Activated CD8-positive, alpha-beta T cell treated with anti-CD3 and anti-CD28 coated beads, Interleukin-2, amount 10 ng/mL, durations not matched to agents 7 days and 5 days (primary cell): ENCODE measurements around the gene SWT1. TPM values are rescaled to one million over a fixed set of nuclear protein-coding genes. Genes with fewer than 3 reads are reported as not detected.

Experiments
- ATAC-seq: fragments of 150-1000 bp; cut with Tn5 transposase; one replicate; pipeline ENCODE4 v1.10.0; 2021; ENCODE audit warnings: moderate library complexity
- CTCF ChIA-PET: fragments of 350-600 bp; sonication (Branson Sonifier 250); formaldehyde crosslinking; loops from one replicate; lab custom pipeline; 2021; ENCODE audit warnings: antibody characterized with exemption; lab: Charles Lee
- POLR2A ChIA-PET: fragments of 350-600 bp; sonication (Branson Sonifier 250); formaldehyde crosslinking; loops from one replicate; lab custom pipeline; 2021; ENCODE audit warnings: antibody characterized with exemption; lab: Charles Lee
- DNase-seq: peaks from one replicate; pipeline ENCODE4 v3.0.0-alpha.2; 2020
- H3K27ac Mint-ChIP-seq: one replicate; pipeline ENCODE4 v1.8.0; 2021; ENCODE audit warnings: mild to moderate bottlenecking, mixed read lengths
- H3K27me3 Mint-ChIP-seq: one replicate; pipeline ENCODE4 v1.8.0; 2021; ENCODE audit warnings: low read depth, mixed read lengths
- H3K36me3 Mint-ChIP-seq: one replicate; pipeline ENCODE4 v1.8.0; 2021; ENCODE audit warnings: low read depth, mixed read lengths
- H3K4me1 Mint-ChIP-seq: one replicate; pipeline ENCODE4 v1.8.0; 2021; ENCODE audit warnings: low read depth, mixed read lengths
- H3K4me3 Mint-ChIP-seq: one replicate; pipeline ENCODE4 v1.8.0; 2021; ENCODE audit warnings: mild to moderate bottlenecking, mixed read lengths
- H3K9me3 Mint-ChIP-seq: one replicate; pipeline ENCODE4 v1.8.0; 2022; ENCODE audit warnings: mixed read lengths; ENCODE audit not compliant: insufficient read depth
- total RNA-seq, 2 experiments: library from RNA; stranded (reverse); gene quantifications; one replicate each; pipeline ENCODE4 v1.2.3, GENCODE V29; 2021

SWT1 gene
- total RNA-seq, 2 experiments from 2014 or later, result 2.1 to 2.2 TPM

- Mint-ChIP-seq H3K36me3 (peaks cover 63% of the 10 kb centered on the region), H3K27me3 (no peaks in the 10 kb centered on the region), H3K4me3 (no peak overlapping the region), H3K27ac (no peak overlapping the region), H3K4me1 (peaks cover 21% of the 10 kb centered on the region), H3K9me3 (no peaks in the 10 kb centered on the region)
- DNase-seq (no peak), ATAC-seq (no peak)
- ChIA-PET POLR2A (interaction anchor here (0.6 to 1.9 kb wide), 3 partner anchors 10 to 205 kb away, joined by 3 to 9 read pairs (median 4); no protein-coding TSS in a partner anchor), CTCF (interaction anchor here (1.1 to 2.1 kb wide), 4 partner anchors 53 to 378 kb away, joined by 3 to 10 read pairs (median 4); no protein-coding TSS in a partner anchor)
Observed at GRCh38 chr1:185291652-185292051, 134.7 kb downstream of the SWT1 start.

GRCh38 chr1:185292237-185292636 is 135.3 kb downstream of the SWT1 start:
- ATAC-seq, result no peak
- no peaks in the 10 kb centered on the region for H3K9me3 Mint-ChIP-seq
- DNase-seq, result no peak
- POLR2A ChIA-PET, result interaction anchor here (0.6 kb wide), 1 partner anchor 205 kb away, joined by 4 read pairs; no protein-coding TSS in a partner anchor
- peaks cover 66% of the 10 kb centered on the region for H3K36me3 Mint-ChIP-seq
- CTCF ChIA-PET, result interaction anchor here (1.1 to 2.1 kb wide), 5 partner anchors 9 to 378 kb away, joined by 3 to 10 read pairs (median 3); no protein-coding TSS in a partner anchor
- H3K27me3 Mint-ChIP-seq, result no peaks in the 10 kb centered on the region
- peaks cover 21% of the 10 kb centered on the region for H3K4me1 Mint-ChIP-seq
- H3K27ac Mint-ChIP-seq, result no peak overlapping the region
- no peak overlapping the region for H3K4me3 Mint-ChIP-seq

- ATAC-seq, result no peak
- Mint-ChIP-seq H3K27ac (peak overlapping the region; percentile 2), H3K9me3 (no peaks in the 10 kb centered on the region), H3K4me1 (peaks cover 14% of the 10 kb centered on the region), H3K36me3 (peaks cover 77% of the 10 kb centered on the region), H3K27me3 (no peaks in the 10 kb centered on the region), H3K4me3 (no peak overlapping the region)
- no peak for DNase-seq
- CTCF ChIA-PET, result interaction anchor here (0.7 to 1.3 kb wide), 3 partner anchors 13 to 358 kb away, joined by 3 read pairs; no protein-coding TSS in a partner anchor
- POLR2A ChIA-PET, result interaction anchor here (0.7 kb wide), 2 partner anchors 12 to 19 kb away, joined by 3 read pairs; no protein-coding TSS in a partner anchor
Observed at GRCh38 chr1:185293967-185294542, 137.1 kb downstream of the SWT1 start.

DNA sequence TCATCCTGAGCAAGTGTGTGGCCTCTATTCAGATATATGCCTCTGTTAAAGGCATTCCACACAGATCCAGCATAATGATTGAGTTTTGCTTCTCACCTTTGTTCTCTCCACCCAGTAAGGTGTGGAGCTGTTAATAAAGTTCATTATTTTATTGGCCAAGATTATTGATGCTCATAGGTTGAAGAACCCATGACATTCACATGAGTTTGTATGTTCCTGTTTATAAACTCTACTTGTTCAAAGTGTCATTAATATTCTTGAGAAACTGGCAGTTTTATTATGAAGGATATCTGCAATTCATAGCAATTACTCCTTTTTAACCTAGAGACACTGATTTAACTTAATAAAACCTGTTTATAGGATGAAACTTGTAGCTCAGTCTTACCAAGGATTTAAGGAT is 138.1 kb downstream of the SWT1 start:
- H3K4me1 Mint-ChIP-seq, result peaks cover 5% of the 10 kb centered on the region
- no peak for DNase-seq
- H3K27me3 Mint-ChIP-seq, result no peaks in the 10 kb centered on the region
- no peaks in the 10 kb centered on the region for H3K9me3 Mint-ChIP-seq
- H3K27ac Mint-ChIP-seq, result no peak overlapping the region
- POLR2A ChIA-PET, result no interaction called here
- CTCF ChIA-PET, result interaction anchor here (0.7 to 1.6 kb wide), 4 partner anchors 101 to 386 kb away, joined by 4 to 6 read pairs (median 4); no protein-coding TSS in a partner anchor
- ATAC-seq, result no peak
- H3K4me3 Mint-ChIP-seq, result no peak overlapping the region
- peaks cover 75% of the 10 kb centered on the region for H3K36me3 Mint-ChIP-seq

DNA sequence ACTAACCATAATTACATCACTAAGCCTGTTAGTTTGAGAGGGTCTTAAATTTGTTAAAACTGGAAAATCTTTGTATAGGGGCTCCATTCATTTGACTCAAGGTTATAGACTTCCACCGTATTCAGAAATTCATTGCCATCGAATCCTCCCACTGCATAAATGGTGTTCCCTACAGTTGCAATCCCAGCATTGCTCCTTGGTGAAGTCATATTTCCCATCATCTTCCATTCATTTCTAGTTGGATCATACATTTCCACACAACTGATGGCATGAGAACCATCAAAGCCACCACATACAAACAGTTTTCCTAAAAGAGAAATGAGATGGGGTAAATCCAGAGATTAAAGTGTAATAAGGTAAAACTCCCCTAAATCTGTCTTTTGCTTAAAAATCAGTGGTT is 141.0 kb downstream of the SWT1 start:
- peaks cover 4% of the 10 kb centered on the region for H3K4me1 Mint-ChIP-seq
- ATAC-seq, result no peak
- no peaks in the 10 kb centered on the region for H3K27me3 Mint-ChIP-seq
- peaks cover 80% of the 10 kb centered on the region for H3K36me3 Mint-ChIP-seq
- H3K4me3 Mint-ChIP-seq, result no peak overlapping the region
- ChIA-PET CTCF (interaction anchor here (0.8 kb wide), 1 partner anchor 373 kb away, joined by 3 read pairs; no protein-coding TSS in a partner anchor), POLR2A (interaction anchor here (1.6 kb wide), 1 partner anchor 18 kb away, joined by 7 read pairs; the partner anchor contains the start of gene IVNS1ABP)
- no peak for DNase-seq
- H3K27ac Mint-ChIP-seq, result no peak overlapping the region
- no peaks in the 10 kb centered on the region for H3K9me3 Mint-ChIP-seq

GRCh38 chr1:185300152-185300551 is 143.2 kb downstream of the SWT1 start:
- Mint-ChIP-seq H3K36me3 (peaks cover 81% of the 10 kb centered on the region), H3K4me3 (no peak overlapping the region), H3K9me3 (no peaks in the 10 kb centered on the region), H3K27me3 (no peaks in the 10 kb centered on the region), H3K27ac (no peak overlapping the region), H3K4me1 (peaks cover 10% of the 10 kb centered on the region)
- DNase-seq, result no peak
- ATAC-seq, result no peak
- ChIA-PET POLR2A (interaction anchor here (0.6 to 2.3 kb wide), 2 partner anchors 16 to 259 kb away, joined by 3 to 10 read pairs; partner anchors contain the start of gene IVNS1ABP), CTCF (interaction anchor here (0.6 to 1.7 kb wide), 6 partner anchors 14 to 370 kb away, joined by 3 to 4 read pairs (median 3); no protein-coding TSS in a partner anchor)

DNA sequence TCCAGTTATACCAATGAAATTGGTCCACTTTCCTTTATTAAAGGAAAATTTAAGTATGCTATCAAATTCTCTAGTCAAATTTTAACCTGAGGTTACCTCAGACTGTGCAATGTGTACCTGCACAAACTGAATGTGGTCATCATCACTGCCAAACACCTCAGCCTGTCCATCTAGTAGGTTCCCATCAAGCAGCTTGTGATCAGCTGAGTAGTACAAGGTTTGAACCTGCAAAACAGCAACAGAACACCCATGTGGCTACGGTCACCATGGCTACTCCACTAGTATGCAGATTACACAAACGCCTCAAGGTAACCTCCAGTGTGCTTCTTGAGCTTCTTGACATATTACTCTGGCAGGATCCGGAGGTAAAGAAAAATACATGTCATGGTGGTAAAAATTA is 148.5 kb downstream of the SWT1 start:
- peaks cover 18% of the 10 kb centered on the region for H3K4me1 Mint-ChIP-seq
- H3K27ac Mint-ChIP-seq, result no peak overlapping the region
- H3K36me3 Mint-ChIP-seq, result peaks cover 78% of the 10 kb centered on the region
- DNase-seq, result no peak
- CTCF ChIA-PET, result interaction anchor here (1.3 to 1.7 kb wide), 6 partner anchors 11 to 375 kb away, joined by 3 to 5 read pairs (median 4); partner anchors contain the start of gene IVNS1ABP
- peak; percentile 32 for ATAC-seq
- no peak overlapping the region for H3K4me3 Mint-ChIP-seq
- no peaks in the 10 kb centered on the region for H3K27me3 Mint-ChIP-seq
- no peaks in the 10 kb centered on the region for H3K9me3 Mint-ChIP-seq
- POLR2A ChIA-PET, result interaction anchor here (0.6 to 1.1 kb wide), 5 partner anchors 8 to 61 kb away, joined by 3 to 4 read pairs (median 3); partner anchors contain the start of gene IVNS1ABP

DNA sequence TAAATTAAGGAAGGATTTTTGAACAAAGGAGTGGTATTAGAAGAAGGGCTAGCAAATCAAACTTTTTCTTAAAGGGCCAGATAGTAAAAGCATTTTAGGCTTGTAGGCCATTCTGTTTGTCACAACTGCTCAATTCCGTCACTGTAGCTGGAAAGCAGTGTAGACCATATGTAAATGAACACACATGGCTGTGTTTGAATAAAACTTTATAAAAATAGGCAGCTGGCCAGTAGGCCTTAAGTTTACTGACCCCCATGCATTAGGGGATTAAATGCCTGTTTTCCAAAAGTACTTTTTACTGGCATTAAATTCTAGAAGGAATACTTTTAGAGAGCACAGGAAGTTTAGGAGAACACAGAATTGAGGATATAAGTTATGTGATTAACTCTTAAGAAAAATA is 151.2 kb downstream of the SWT1 start:
- Mint-ChIP-seq H3K9me3 (no peaks in the 10 kb centered on the region), H3K36me3 (peaks cover 79% of the 10 kb centered on the region), H3K27ac (no peak overlapping the region), H3K4me3 (no peak overlapping the region), H3K27me3 (no peaks in the 10 kb centered on the region), H3K4me1 (peaks cover 36% of the 10 kb centered on the region)
- ChIA-PET CTCF (interaction anchor here (1.8 to 1.9 kb wide), 2 partner anchors 251 to 362 kb away, joined by 6 to 9 read pairs; no protein-coding TSS in a partner anchor), POLR2A (interaction anchor here (1.4 kb wide), 1 partner anchor 252 kb away, joined by 4 read pairs; no protein-coding TSS in a partner anchor)
- ATAC-seq (no peak), DNase-seq (no peak)

DNA sequence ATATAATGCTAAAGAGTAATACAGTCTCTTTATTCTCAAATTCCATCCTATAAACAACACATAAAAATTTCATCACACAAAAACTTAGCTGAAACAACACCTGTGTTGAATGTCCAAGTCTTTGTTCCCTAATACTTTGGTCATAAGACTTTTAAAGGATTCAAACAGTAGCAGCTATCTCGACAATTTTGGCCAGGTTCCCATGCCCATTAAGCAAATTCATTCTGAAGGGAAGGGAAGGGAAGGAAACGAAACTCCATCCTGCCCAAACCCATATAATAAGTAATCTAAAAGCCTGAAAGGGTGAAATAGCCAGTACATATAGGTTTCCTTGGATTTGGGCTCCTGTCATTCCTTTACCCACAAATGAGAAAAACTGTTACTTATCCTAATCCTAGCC is 152.6 kb downstream of the SWT1 start:
- H3K36me3 Mint-ChIP-seq, result peaks cover 80% of the 10 kb centered on the region
- peaks cover 45% of the 10 kb centered on the region for H3K4me1 Mint-ChIP-seq
- no peaks in the 10 kb centered on the region for H3K27me3 Mint-ChIP-seq
- H3K27ac Mint-ChIP-seq, result no peak overlapping the region
- ChIA-PET CTCF (interaction anchor here (0.6 to 1.9 kb wide), 4 partner anchors 235 to 371 kb away, joined by 3 to 9 read pairs (median 4); no protein-coding TSS in a partner anchor), POLR2A (interaction anchor here (1.4 kb wide), 1 partner anchor 251 kb away, joined by 4 read pairs; no protein-coding TSS in a partner anchor)
- no peak overlapping the region for H3K4me3 Mint-ChIP-seq
- DNase-seq, result no peak
- no peaks in the 10 kb centered on the region for H3K9me3 Mint-ChIP-seq
- no peak for ATAC-seq

- POLR2A ChIA-PET, result interaction anchor here (0.8 to 1.4 kb wide), 3 partner anchors 10 to 110 kb away, joined by 3 read pairs; no protein-coding TSS in a partner anchor
Observed at GRCh38 chr1:185311589-185312225, 154.7 kb downstream of the SWT1 start.

More at GRCh38 chr1:185311589-185312225, 154.7 kb downstream of the SWT1 start:
- Mint-ChIP-seq H3K27ac (no peak overlapping the region), H3K4me1 (peaks cover 43% of the 10 kb centered on the region), H3K9me3 (no peaks in the 10 kb centered on the region), H3K36me3 (peaks cover 76% of the 10 kb centered on the region), H3K4me3 (peak overlapping the region; percentile 90), H3K27me3 (no peaks in the 10 kb centered on the region)
- ATAC-seq, result no peak
- no peak for DNase-seq
- CTCF ChIA-PET, result interaction anchor here (0.8 to 3.0 kb wide), 5 partner anchors 18 to 369 kb away, joined by 3 to 15 read pairs (median 3); no protein-coding TSS in a partner anchor
